ENCODE data around the gene AACS.

DNA sequence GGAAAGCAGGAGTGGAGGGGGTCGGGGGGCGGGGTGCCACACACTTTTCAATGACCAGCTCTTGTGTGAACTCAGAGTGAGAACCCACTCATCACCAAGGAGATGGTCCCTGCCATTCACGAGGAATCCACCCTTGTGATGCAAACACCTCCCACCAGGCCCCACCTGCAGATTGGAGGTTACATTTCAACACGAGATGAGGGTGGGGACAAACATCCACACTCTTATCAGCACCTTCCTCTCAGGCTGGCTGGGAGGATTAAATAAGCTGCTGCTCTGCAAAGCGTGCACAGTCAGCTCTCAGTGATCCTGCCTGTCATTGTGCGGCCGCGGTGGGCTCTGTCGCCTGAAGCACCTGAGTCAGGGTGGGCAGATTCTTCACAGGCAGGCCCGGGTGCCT is 39.7 kb downstream of the AACS start:
- TF ChIP-seq, protein P1, sequence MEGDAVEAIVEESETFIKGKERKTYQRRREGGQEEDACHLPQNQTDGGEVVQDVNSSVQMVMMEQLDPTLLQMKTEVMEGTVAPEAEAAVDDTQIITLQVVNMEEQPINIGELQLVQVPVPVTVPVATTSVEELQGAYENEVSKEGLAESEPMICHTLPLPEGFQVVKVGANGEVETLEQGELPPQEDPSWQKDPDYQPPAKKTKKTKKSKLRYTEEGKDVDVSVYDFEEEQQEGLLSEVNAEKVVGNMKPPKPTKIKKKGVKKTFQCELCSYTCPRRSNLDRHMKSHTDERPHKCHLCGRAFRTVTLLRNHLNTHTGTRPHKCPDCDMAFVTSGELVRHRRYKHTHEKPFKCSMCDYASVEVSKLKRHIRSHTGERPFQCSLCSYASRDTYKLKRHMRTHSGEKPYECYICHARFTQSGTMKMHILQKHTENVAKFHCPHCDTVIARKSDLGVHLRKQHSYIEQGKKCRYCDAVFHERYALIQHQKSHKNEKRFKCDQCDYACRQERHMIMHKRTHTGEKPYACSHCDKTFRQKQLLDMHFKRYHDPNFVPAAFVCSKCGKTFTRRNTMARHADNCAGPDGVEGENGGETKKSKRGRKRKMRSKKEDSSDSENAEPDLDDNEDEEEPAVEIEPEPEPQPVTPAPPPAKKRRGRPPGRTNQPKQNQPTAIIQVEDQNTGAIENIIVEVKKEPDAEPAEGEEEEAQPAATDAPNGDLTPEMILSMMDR (conservative IDR thresholded peaks at IDR 0.05; ENCODE audit: low read length) = no peak
- TF ChIP-seq EZH2phosphoT487 (IDR thresholded peaks at IDR 0.05; ENCODE audit: borderline replicate concordance, low read depth, low read length) = no peak
